ENCODE measurements around the gene NBEAL2.
A peak's percentile ranks its signal among the peaks of the same experiment; 100 is the strongest.

The NBEAL2 gene

GRCh38 chr3:46995901-46996562, 16.6 kb downstream of the NBEAL2 start:
- H3K36me3 ChIP-seq: peaks cover 46% of the 10 kb centered on the region
- TF ChIP-seq CTCF (IDR thresholded peaks at IDR 0.05; ENCODE audit: low read depth, low read length): no peak
- no peaks in the 10 kb centered on the region for H3K27me3 ChIP-seq (ENCODE audit: insufficient read depth, low read depth, severe bottlenecking)
- no peak for DNase-seq
- no peak overlapping the region for H3K27ac ChIP-seq
- no peaks in the 10 kb centered on the region for H3K9me3 ChIP-seq (ENCODE audit: severe bottlenecking)
- H3K4me3 ChIP-seq (ENCODE audit: low read depth, low read length): no peak overlapping the region

GRCh38 chr3:46996689-46997452, 17.4 kb downstream of the NBEAL2 start:
- Histone ChIP-seq H3K27me3 (ENCODE audit: insufficient read depth, low read depth, severe bottlenecking) (no peaks in the 10 kb centered on the region), H3K36me3 (peaks cover 47% of the 10 kb centered on the region), H3K27ac (no peak overlapping the region), H3K4me3 (ENCODE audit: low read depth, low read length) (no peak overlapping the region), H3K9me3 (ENCODE audit: severe bottlenecking) (no peaks in the 10 kb centered on the region)
- no peak for TF ChIP-seq CTCF (IDR thresholded peaks at IDR 0.05; ENCODE audit: low read depth, low read length)
- no peak for DNase-seq

DNA sequence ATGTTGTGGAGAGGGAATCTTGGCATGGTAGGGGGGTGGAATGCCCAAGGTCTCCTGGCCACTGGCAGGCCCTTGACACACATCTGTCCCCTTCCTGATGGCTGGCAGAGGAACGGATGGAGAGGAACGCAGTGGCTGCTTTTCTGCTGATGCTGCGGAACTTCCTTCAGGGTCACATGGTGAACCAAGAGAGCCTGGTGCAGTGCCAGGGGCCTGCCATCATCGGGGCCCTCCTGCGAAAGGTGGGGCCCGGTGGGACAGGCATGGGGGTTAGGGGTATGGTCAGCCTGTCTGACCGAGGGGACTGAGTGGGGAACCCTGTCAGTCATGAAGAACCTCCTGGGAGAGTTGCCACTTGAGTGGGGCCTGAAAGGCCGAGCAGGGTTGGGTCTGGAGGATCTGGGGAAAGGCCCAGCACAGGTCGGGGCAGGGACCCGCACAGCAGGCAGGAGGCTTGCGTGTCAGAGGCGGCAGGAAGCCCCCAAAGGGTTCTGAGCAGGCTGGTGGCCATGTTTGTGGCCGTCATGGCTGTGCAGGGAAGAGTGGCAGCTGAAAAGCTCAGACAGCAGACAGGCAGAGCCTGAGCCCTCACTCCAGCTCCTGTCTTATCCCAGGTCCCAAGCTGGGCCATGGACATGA, 18.1 kb downstream of the NBEAL2 start:
- Histone ChIP-seq H3K36me3 (peaks cover 53% of the 10 kb centered on the region), H3K4me3 (ENCODE audit: low read depth, low read length) (no peak overlapping the region), H3K27me3 (ENCODE audit: insufficient read depth, low read depth, severe bottlenecking) (no peaks in the 10 kb centered on the region), H3K9me3 (ENCODE audit: severe bottlenecking) (no peaks in the 10 kb centered on the region), H3K27ac (no peak overlapping the region)
- TF ChIP-seq CTCF (IDR thresholded peaks at IDR 0.05; ENCODE audit: low read depth, low read length): no peak
- no peak for DNase-seq

DNA sequence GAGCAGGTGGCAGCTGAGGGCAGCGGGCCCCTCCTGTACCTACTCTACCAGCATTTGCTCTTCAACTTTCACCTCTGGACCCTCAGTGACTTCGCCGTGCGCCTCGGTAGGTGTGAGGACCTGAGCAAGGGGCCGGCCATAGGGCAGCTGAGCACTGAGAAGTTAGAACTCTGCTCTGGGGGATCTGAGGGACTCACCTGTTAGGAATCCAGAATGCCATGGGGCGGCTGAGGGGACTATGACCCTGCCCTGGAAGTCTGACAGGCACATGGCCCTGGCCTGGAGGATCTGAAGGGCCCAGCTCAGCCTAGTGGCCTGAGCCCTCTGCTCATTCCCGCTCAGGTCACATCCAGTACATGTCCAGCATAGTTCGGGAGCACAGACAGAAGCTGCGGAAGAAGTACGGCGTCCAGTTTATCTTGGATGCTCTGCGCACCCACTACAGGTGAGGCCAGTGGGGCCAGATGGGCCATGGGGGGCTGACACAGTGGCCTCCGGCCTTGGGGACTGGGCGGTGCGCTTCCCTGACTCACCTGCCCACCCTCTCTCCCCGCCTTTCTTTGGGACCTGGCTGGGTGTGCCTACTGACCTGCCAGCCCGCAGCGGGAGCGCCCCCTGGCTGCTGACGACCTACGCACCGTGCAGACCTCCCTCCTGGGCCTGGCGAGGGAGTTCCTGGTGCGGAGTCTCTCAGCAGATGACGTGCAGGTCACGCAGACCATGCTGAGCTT, 18.8 kb downstream of the NBEAL2 start:
- H3K27me3 ChIP-seq (ENCODE audit: insufficient read depth, low read depth, severe bottlenecking): no peaks in the 10 kb centered on the region
- peak; percentile 87 for DNase-seq
- H3K9me3 ChIP-seq (ENCODE audit: severe bottlenecking): no peaks in the 10 kb centered on the region
- peaks cover 50% of the 10 kb centered on the region for H3K36me3 ChIP-seq
- H3K27ac ChIP-seq: no peak overlapping the region; the same call in 1 of the 2 replicates
- H3K4me3 ChIP-seq (ENCODE audit: low read depth, low read length): no peak overlapping the region
- peak; percentile 95 for TF ChIP-seq CTCF (IDR thresholded peaks at IDR 0.05; ENCODE audit: low read depth, low read length)

- Histone ChIP-seq H3K36me3 (peaks cover 52% of the 10 kb centered on the region), H3K27ac (no peak overlapping the region; the same call in 1 of the 2 replicates), H3K27me3 (ENCODE audit: insufficient read depth, low read depth, severe bottlenecking) (no peaks in the 10 kb centered on the region), H3K4me3 (ENCODE audit: low read depth, low read length) (no peak overlapping the region), H3K9me3 (ENCODE audit: severe bottlenecking) (no peaks in the 10 kb centered on the region)
- DNase-seq: no peak
- TF ChIP-seq CTCF (IDR thresholded peaks at IDR 0.05; ENCODE audit: low read depth, low read length): no peak
Measured at GRCh38 chr3:46998852-46999515, 19.5 kb downstream of the NBEAL2 start.
